ENCODE measurements around the gene MGST2. TPM values are rescaled to one million over a fixed set of nuclear protein-coding genes. Genes with fewer than 3 reads are reported as not detected.
A peak's percentile ranks its signal among the peaks of the same experiment; 100 is the strongest.

The MGST2 gene
- total RNA-seq, 8 experiments from 2014 or later, result 4.9 to 44.0 (median 9.1) TPM

DNA sequence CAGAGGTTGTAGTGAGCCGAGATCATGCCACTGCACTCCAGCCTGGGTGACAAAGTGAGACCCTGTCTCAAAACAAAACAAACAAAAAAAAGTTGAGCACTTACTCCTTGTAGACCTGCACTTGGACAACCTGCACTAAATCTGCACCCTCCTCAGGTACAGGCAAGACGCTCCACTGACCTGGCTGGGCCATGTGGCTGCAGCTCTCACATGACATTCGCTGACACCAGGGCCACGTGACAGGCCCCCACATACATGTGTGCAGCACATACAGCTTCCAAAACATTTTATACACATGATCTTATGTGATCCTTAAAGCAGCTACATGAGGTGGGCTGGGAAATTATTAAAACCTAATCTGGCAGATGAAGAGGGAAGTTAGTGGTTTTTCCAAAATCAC, 62.5 kb downstream of the MGST2 start:
- Histone ChIP-seq H3K4me1 (replicated peaks in 1 of 2) (peaks cover 12 to 13% of the 10 kb centered on the region in 2 donors), H3K27ac (no peak overlapping the region), H3K4me3 (no peak overlapping the region)
- no peak for ATAC-seq (replicated peaks in 6 of 8)
- 67 to 100% (median 79%) methylated on average over 2 to 4 of the region's 4 CpGs; no CpG with 5 or more reads in 5 of the 10 experiments for WGBS, 10 experiments
- in situ Hi-C loops (cut with MboI; ENCODE audit: low pct_unique_long_range_greater_than_20kb in 2 of 9, low sequenced_read_pairs in 9 of 9, unreplicated experiment in 9 of 9), result loop anchor here in 4 of 9 experiments (25.0 kb wide), 4 partner anchors 259 to 534 kb away; partner anchors contain the start of gene MAML3 (in 1 of the 4)

- peaks cover 18 to 19% of the 10 kb centered on the region in 2 donors for H3K4me1 ChIP-seq (replicated peaks in 1 of 2)
- ATAC-seq (replicated peaks in 6 of 8), result no peak
- no peak overlapping the region for H3K4me3 ChIP-seq
- in situ Hi-C loops (cut with MboI; ENCODE audit: low pct_unique_long_range_greater_than_20kb in 2 of 9, low sequenced_read_pairs in 9 of 9, unreplicated experiment in 9 of 9), result loop anchor here in 4 of 9 experiments (25.0 kb wide), 4 partner anchors 258 to 533 kb away; partner anchors contain the start of gene MAML3 (in 1 of the 4)
- H3K27ac ChIP-seq, result no peak overlapping the region
- 83 to 100% (median 93%) methylated on average over 1 to 2 of the region's 3 CpGs; no CpG with 5 or more reads in 6 of the 10 experiments for WGBS, 10 experiments
Observed at GRCh38 chr4:139728840-139729239, 63.2 kb downstream of the MGST2 start.

- H3K4me1 ChIP-seq (replicated peaks in 1 of 2), result peaks cover 28 to 35% of the 10 kb centered on the region in 2 donors
- no peak overlapping the region for H3K4me3 ChIP-seq
- no peak for ATAC-seq (replicated peaks in 6 of 8)
- 60 to 100% (median 81%) methylated on average over 1 to 4 of the region's 4 CpGs; no CpG with 5 or more reads in 2 of the 10 experiments for WGBS, 10 experiments
- peak overlapping the region in 1 of 2 donors; percentile 91 for H3K27ac ChIP-seq
- in situ Hi-C loops (cut with MboI; ENCODE audit: low pct_unique_long_range_greater_than_20kb in 2 of 9, low sequenced_read_pairs in 9 of 9, unreplicated experiment in 9 of 9), result loop anchor here in 4 of 9 experiments (10.0 to 25.0 kb wide), 5 partner anchors 254 to 529 kb away; partner anchors contain the start of gene MAML3 (in 2 of the 4)
Observed at GRCh38 chr4:139732991-139733570, 67.5 kb downstream of the MGST2 start.

DNA sequence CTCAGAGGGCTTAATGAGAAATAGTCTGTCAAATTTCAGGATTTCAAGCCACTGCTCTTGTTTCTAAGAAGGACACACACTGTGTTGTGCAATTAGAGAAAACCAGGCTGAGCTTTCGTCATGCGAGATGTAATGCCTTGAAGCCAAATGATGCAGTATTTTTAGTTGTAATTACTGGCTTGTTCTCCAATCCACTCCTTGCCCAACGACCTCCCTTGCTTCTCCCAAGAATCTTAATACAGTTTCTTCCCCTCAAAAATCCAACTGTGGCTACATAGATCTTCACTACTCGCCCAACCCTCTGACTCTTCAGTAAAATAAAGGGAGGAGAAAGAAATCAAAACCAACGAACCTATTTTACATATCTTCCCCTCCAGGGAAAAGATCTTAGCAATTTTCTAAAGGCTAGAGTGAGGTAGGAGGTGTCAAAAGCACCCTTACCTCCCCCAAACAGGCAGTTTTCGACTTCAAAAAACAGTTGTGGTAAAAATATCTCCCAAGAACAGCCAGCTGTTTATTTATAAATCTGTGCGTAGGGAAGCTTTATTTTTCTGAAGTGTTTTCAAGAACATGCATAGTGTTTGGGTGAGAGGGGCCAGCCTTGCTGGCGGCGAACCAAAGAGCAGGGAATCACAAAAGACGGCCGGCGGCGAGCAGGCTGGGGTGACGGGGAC, 68.7 kb downstream of the MGST2 start:
- in situ Hi-C loops (cut with MboI; ENCODE audit: low pct_unique_long_range_greater_than_20kb in 2 of 9, low sequenced_read_pairs in 9 of 9, unreplicated experiment in 9 of 9), result loop anchor here in 4 of 9 experiments (10.0 to 25.0 kb wide), 5 partner anchors 253 to 528 kb away; partner anchors contain the start of gene MAML3 (in 2 of the 4)
- peak in 3 of 8 experiments; percentile 1 to 54 (median 41) for ATAC-seq (replicated peaks in 6 of 8)
- Histone ChIP-seq H3K4me3 (peak overlapping the region; percentile 22 to 41 (median 28)), H3K4me1 (replicated peaks in 1 of 2) (peaks cover 28 to 35% of the 10 kb centered on the region in 2 donors), H3K27ac (peak overlapping the region; percentile 85 to 91)
- 0 to 55% (median 19%) methylated on average over 2 to 12 of the region's 14 CpGs; no CpG with 5 or more reads in 2 of the 10 experiments for WGBS, 10 experiments

- Histone ChIP-seq H3K4me1 (replicated peaks in 1 of 2) (peaks cover 28 to 36% of the 10 kb centered on the region in 2 donors), H3K4me3 (peak overlapping the region; percentile 25 to 41 (median 28)), H3K27ac (peak overlapping the region; percentile 93 to 95)
- peak; percentile 86 to 96 (median 94) for ATAC-seq (replicated peaks in 6 of 8)
- in situ Hi-C loops (cut with MboI; ENCODE audit: low pct_unique_long_range_greater_than_20kb in 2 of 9, low sequenced_read_pairs in 9 of 9, unreplicated experiment in 9 of 9), result loop anchor here in 4 of 9 experiments (10.0 to 25.0 kb wide), 5 partner anchors 252 to 527 kb away; partner anchors contain the start of gene MAML3 (in 2 of the 4)
- WGBS, 10 experiments, result 0% methylated on average over 3 to 10 of the region's 42 CpGs; no CpG with 5 or more reads in 8 of the 10 experiments
Observed at GRCh38 chr4:139734875-139735380, 69.3 kb downstream of the MGST2 start.

GRCh38 chr4:139735381-139736273, 70.0 kb downstream of the MGST2 start:
- ATAC-seq (replicated peaks in 6 of 8), result peak in 6 of 8 experiments; percentile 5 to 47 (median 42)
- Histone ChIP-seq H3K27ac (peak overlapping the region; percentile 93 to 95), H3K4me3 (peak overlapping the region; percentile 25 to 41 (median 28)), H3K4me1 (replicated peaks in 1 of 2) (peaks cover 35 to 43% of the 10 kb centered on the region in 2 donors)
- in situ Hi-C loops (cut with MboI; ENCODE audit: low pct_unique_long_range_greater_than_20kb in 2 of 9, low sequenced_read_pairs in 9 of 9, unreplicated experiment in 9 of 9), result loop anchor here in 4 of 9 experiments (10.0 to 25.0 kb wide), 5 partner anchors 252 to 527 kb away; partner anchors contain the start of gene MAML3 (in 2 of the 4)
- WGBS, 10 experiments, result 0 to 69% (median 40%) methylated on average over 1 to 2 of the region's 59 CpGs; no CpG with 5 or more reads in 5 of the 10 experiments

- Histone ChIP-seq H3K4me1 (replicated peaks in 1 of 2) (peaks cover 39 to 48% of the 10 kb centered on the region in 2 donors), H3K4me3 (no peak overlapping the region), H3K27ac (peak overlapping the region; percentile 93 to 95)
- WGBS, 10 experiments, result 53 to 90% (median 80%) methylated on average over 3 to 5 of the region's 5 CpGs; no CpG with 5 or more reads in 6 of the 10 experiments
- in situ Hi-C loops (cut with MboI; ENCODE audit: low pct_unique_long_range_greater_than_20kb in 2 of 9, low sequenced_read_pairs in 9 of 9, unreplicated experiment in 9 of 9), result loop anchor here in 4 of 9 experiments (10.0 to 25.0 kb wide), 5 partner anchors 251 to 526 kb away; partner anchors contain the start of gene MAML3 (in 2 of the 4)
- ATAC-seq (replicated peaks in 6 of 8), result no peak
Observed at GRCh38 chr4:139736274-139736660, 70.6 kb downstream of the MGST2 start.

GRCh38 chr4:139736661-139737060, 71.0 kb downstream of the MGST2 start:
- Histone ChIP-seq H3K27ac (no peak overlapping the region), H3K4me1 (replicated peaks in 1 of 2) (peaks cover 39 to 48% of the 10 kb centered on the region in 2 donors), H3K4me3 (no peak overlapping the region)
- WGBS, 10 experiments, result 85 to 100% (median 100%) methylated on average over 1 to 2 of the region's 2 CpGs; no CpG with 5 or more reads in 2 of the 10 experiments
- no peak for ATAC-seq (replicated peaks in 6 of 8)
- in situ Hi-C loops (cut with MboI; ENCODE audit: low pct_unique_long_range_greater_than_20kb in 2 of 9, low sequenced_read_pairs in 9 of 9, unreplicated experiment in 9 of 9), result loop anchor here in 4 of 9 experiments (10.0 to 25.0 kb wide), 5 partner anchors 251 to 526 kb away; partner anchors contain the start of gene MAML3 (in 2 of the 4)

GRCh38 chr4:139738846-139739613, 73.4 kb downstream of the MGST2 start:
- no peak overlapping the region for H3K4me3 ChIP-seq
- H3K27ac ChIP-seq, result no peak overlapping the region
- no peak for ATAC-seq (replicated peaks in 6 of 8)
- WGBS, 10 experiments, result 57 to 93% (median 83%) methylated on average over 1 to 2 of the region's 2 CpGs; no CpG with 5 or more reads in 4 of the 10 experiments
- H3K4me1 ChIP-seq (replicated peaks in 1 of 2), result peaks cover 32 to 44% of the 10 kb centered on the region in 2 donors
- in situ Hi-C loops (cut with MboI; ENCODE audit: low pct_unique_long_range_greater_than_20kb in 2 of 9, low sequenced_read_pairs in 9 of 9, unreplicated experiment in 9 of 9), result loop anchor here in 4 of 9 experiments (10.0 to 25.0 kb wide), 5 partner anchors 248 to 523 kb away; partner anchors contain the start of gene MAML3 (in 2 of the 4)

- Histone ChIP-seq H3K4me1 (replicated peaks in 1 of 2) (peaks cover 27 to 43% of the 10 kb centered on the region in 2 donors), H3K27ac (peak overlapping the region; percentile 55 to 76), H3K4me3 (no peak overlapping the region)
- WGBS, 10 experiments, result 50 to 100% (median 73%) methylated on average over 1 to 4 of the region's 5 CpGs; no CpG with 5 or more reads in 4 of the 10 experiments
- ATAC-seq (replicated peaks in 6 of 8), result peak; percentile 44 to 69 (median 54)
- in situ Hi-C loops (cut with MboI; ENCODE audit: low pct_unique_long_range_greater_than_20kb in 2 of 9, low sequenced_read_pairs in 9 of 9, unreplicated experiment in 9 of 9), result loop anchor here in 4 of 9 experiments (25.0 kb wide), 4 partner anchors 247 to 522 kb away; partner anchors contain the start of gene MAML3 (in 1 of the 4)
Observed at GRCh38 chr4:139740121-139740520, 74.5 kb downstream of the MGST2 start.

Data from motor neuron (in vitro differentiated cells).